WTC11 (cell line): ENCODE results near the gene PGM2. TPM values are rescaled to one million over a fixed set of nuclear protein-coding genes. Genes with fewer than 3 reads are reported as not detected.

ENCODE experiments used
- ATAC-seq: fragments of 200-7000 bp; cut with Tn5 transposase; 2 replicates; pipeline ENCODE4 v1.10.0; 2021; ENCODE audit warnings: mild to moderate bottlenecking, moderate library complexity
- CTCF ChIA-PET: fragments of 300-600 bp; sonication (Branson Sonifier 250); formaldehyde crosslinking; loops from one replicate; lab custom pipeline; 2021; ENCODE audit warnings: antibody characterized with exemption; lab: Charles Lee
- POLR2A ChIA-PET: fragments of 350-600 bp; sonication (Branson Sonifier 250); formaldehyde crosslinking; loops from one replicate; lab custom pipeline; 2021; ENCODE audit warnings: antibody characterized with exemption; lab: Charles Lee
- DNase-seq: peaks from one replicate; pipeline ENCODE4 v3.0.0; 2021; ENCODE audit warnings: low spot score
- H3K27ac Mint-ChIP-seq: 2 replicates; pipeline ENCODE4 v1.8.0; 2021; ENCODE audit warnings: mixed read lengths
- H3K27me3 Mint-ChIP-seq: 2 replicates; pipeline ENCODE4 v1.8.0; 2021; ENCODE audit warnings: low read depth, mild to moderate bottlenecking, moderate library complexity, mixed read lengths
- H3K36me3 Mint-ChIP-seq: 2 replicates; pipeline ENCODE4 v1.8.0; 2021; ENCODE audit warnings: mixed read lengths
- H3K4me1 Mint-ChIP-seq: 2 replicates; pipeline ENCODE4 v1.8.0; 2022; ENCODE audit warnings: mixed read lengths
- H3K4me3 Mint-ChIP-seq: 2 replicates; pipeline ENCODE4 v1.8.0; 2021; ENCODE audit warnings: mild to moderate bottlenecking, moderate library complexity, mixed read lengths
- H3K9me3 Mint-ChIP-seq: 2 replicates; pipeline ENCODE4 v1.8.0; 2021; ENCODE audit warnings: mixed read lengths
- ARID4B ChIP-seq: sonication (generic); formaldehyde crosslinking; IDR thresholded peaks from 2 replicates; pipeline ENCODE4 v1.8.0; 2023; ENCODE audit warnings: missing genetic modification reagents, mild to moderate bottlenecking, borderline replicate concordance
- CDX4 ChIP-seq: fragments of 250-450 bp; sonication (Bioruptor Pico); IDR thresholded peaks from 2 replicates; pipeline ENCODE4 v1.9.0; 2021; ENCODE audit warnings: moderate library complexity, mild to moderate bottlenecking, inconsistent platforms, borderline replicate concordance
- CTCF ChIP-seq: fragments of 200-600 bp; IDR thresholded peaks from 2 replicates; pipeline ENCODE4 v1.8.0; 2022; ENCODE audit warnings: antibody characterized with exemption
- E2F1 ChIP-seq: sonication (generic); formaldehyde crosslinking; IDR thresholded peaks from 2 replicates; pipeline ENCODE4 v1.8.0; 2022; ENCODE audit warnings: mild to moderate bottlenecking, missing genetic modification reagents
- E2F5 ChIP-seq: sonication (generic); formaldehyde crosslinking; IDR thresholded peaks from 2 replicates; pipeline ENCODE4 v1.8.1; 2022; ENCODE audit warnings: mild to moderate bottlenecking, moderate library complexity, missing genetic modification reagents
- ETV6 ChIP-seq: sonication (generic); formaldehyde crosslinking; IDR thresholded peaks from 2 replicates; pipeline ENCODE4 v1.8.1; 2022; ENCODE audit warnings: mild to moderate bottlenecking, missing genetic modification reagents
- HMGA2 ChIP-seq: fragments of 250-450 bp; sonication (Bioruptor Pico); IDR thresholded peaks from 2 replicates; pipeline ENCODE4 v1.4.0; 2021; ENCODE audit warnings: mild to moderate bottlenecking, moderate library complexity
- JUN ChIP-seq: sonication (generic); formaldehyde crosslinking; IDR thresholded peaks from 2 replicates; pipeline ENCODE4 v1.8.0; 2023; ENCODE audit warnings: mild to moderate bottlenecking, missing genetic modification reagents
- MXD4 ChIP-seq: fragments of 250-450 bp; sonication (Bioruptor Pico); IDR thresholded peaks from 2 replicates; pipeline ENCODE4 v1.8.0; 2021; ENCODE audit warnings: mild to moderate bottlenecking, moderate library complexity, borderline replicate concordance
- NFATC4 ChIP-seq: fragments of 250-450 bp; sonication (Bioruptor Pico); IDR thresholded peaks from 2 replicates; pipeline ENCODE4 v1.9.0; 2021; ENCODE audit warnings: mild to moderate bottlenecking
- PREB ChIP-seq: sonication (generic); formaldehyde crosslinking; IDR thresholded peaks from 2 replicates; pipeline ENCODE4 v1.8.1; 2022; ENCODE audit warnings: mild to moderate bottlenecking, missing genetic modification reagents, moderate library complexity, borderline replicate concordance
- PRRX2 ChIP-seq: fragments of 250-450 bp; sonication (Bioruptor Pico); IDR thresholded peaks from 2 replicates; pipeline ENCODE4 v1.8.0; 2021; ENCODE audit warnings: mild to moderate bottlenecking
- SMAD4 ChIP-seq: sonication (generic); formaldehyde crosslinking; IDR thresholded peaks from 2 replicates; pipeline ENCODE4 v1.8.0; 2022; ENCODE audit warnings: mild to moderate bottlenecking, missing genetic modification reagents
- STAT6 ChIP-seq: sonication (generic); formaldehyde crosslinking; conservative IDR thresholded peaks from 2 replicates; pipeline ENCODE4 v1.8.1; 2023; ENCODE audit warnings: mild to moderate bottlenecking, low read depth, missing genetic modification reagents, moderate library complexity
- TCF7 ChIP-seq: sonication (generic); formaldehyde crosslinking; IDR thresholded peaks from 2 replicates; pipeline ENCODE4 v1.8.0; 2022; ENCODE audit warnings: mild to moderate bottlenecking, low read depth, missing genetic modification reagents, moderate library complexity
- ZNF232 ChIP-seq: sonication (generic); formaldehyde crosslinking; IDR thresholded peaks from 2 replicates; pipeline ENCODE4 v1.8.0; 2022; ENCODE audit warnings: mild to moderate bottlenecking, missing genetic modification reagents
- ZNF416 ChIP-seq: fragments of 250-450 bp; sonication (Bioruptor Pico); IDR thresholded peaks from 2 replicates; pipeline ENCODE4 v1.9.0; 2021; ENCODE audit warnings: mild to moderate bottlenecking, inconsistent platforms
- ZNF532 ChIP-seq: fragments of 250-450 bp; sonication (Bioruptor Pico); IDR thresholded peaks from 2 replicates; pipeline ENCODE4 v1.9.0; 2021; ENCODE audit warnings: mild to moderate bottlenecking, borderline replicate concordance
- total RNA-seq: library from RNA; stranded (reverse); gene quantifications from 3 replicates; pipeline ENCODE4 v1.2.3, GENCODE V29; 2021

The PGM2 gene
- total RNA-seq, 1 experiment from 2014 or later, result 31.4 TPM

- TF ChIP-seq E2F5 (CRISPR knock-in tag) (no peak), CDX4 (CRISPR knock-in tag) (no peak), ARID4B (CRISPR knock-in tag) (no peak), JUN (CRISPR knock-in tag) (no peak), SMAD4 (no peak), ZNF532 (CRISPR knock-in tag) (no peak), E2F1 (no peak), TCF7 (CRISPR knock-in tag) (no peak), MXD4 (CRISPR knock-in tag) (no peak)
- TF ChIP-seq, all 79 proteins: peak for 0
Observed at GRCh38 chr4:37816006-37816405, 10.5 kb upstream of the PGM2 start (continued).

- Mint-ChIP-seq H3K36me3 (peaks cover 5% of the 10 kb centered on the region), H3K4me3 (no peak overlapping the region), H3K4me1 (peaks cover 8% of the 10 kb centered on the region), H3K9me3 (peaks cover 27% of the 10 kb centered on the region), H3K27ac (no peak overlapping the region), H3K27me3 (no peaks in the 10 kb centered on the region; the same call in 1 of the 2 replicates)
- ATAC-seq (no peak), DNase-seq (no peak)
- TF ChIP-seq ZNF416 (CRISPR knock-in tag) (no peak), CTCF (no peak), STAT6 (no peak), HMGA2 (no peak), NFATC4 (CRISPR knock-in tag) (no peak), PREB (no peak), TCF7 (CRISPR knock-in tag) (no peak), PRRX2 (CRISPR knock-in tag) (no peak), ETV6 (CRISPR knock-in tag) (no peak), ZNF232 (CRISPR knock-in tag) (no peak)
- CTCF ChIA-PET, result interaction anchor here (0.6 to 1.1 kb wide), 2 partner anchors 10 to 57 kb away, joined by 3 to 4 read pairs; partner anchors contain the start of gene PGM2
- POLR2A ChIA-PET, result interaction anchor here (0.6 kb wide), 1 partner anchor 8 kb away, joined by 3 read pairs; no protein-coding TSS in a partner anchor
Observed at GRCh38 chr4:37816719-37817118, 9.8 kb upstream of the PGM2 start.
